AG04449 (cell line): ENCODE data around the gene FOXD2.

Experiments used
- CTCF ChIA-PET: fragments of 350-600 bp; formaldehyde crosslinking; extraction: SDS; loops from one replicate; lab custom pipeline; 2021; ENCODE audit warnings: antibody characterized with exemption; lab: Yijun Ruan, JAX
- POLR2A ChIA-PET: fragments of 400-600, 350-600 bp; formaldehyde crosslinking; extraction: SDS; loops from one replicate; lab custom pipeline; 2020; ENCODE audit warnings: antibody characterized with exemption, inconsistent platforms; lab: Yijun Ruan, JAX
- DNase-seq: peaks from one replicate; pipeline ENCODE4 v3.0.0-alpha.2; 2010; ENCODE audit warnings: low read depth, low spot score
- H3K4me3 ChIP-seq: 2 replicates; pipeline ENCODE4 v1.5.1; 2011; ENCODE audit warnings: low read depth, mild to moderate bottlenecking, control low read depth, low read length
- TF ChIP-seq, protein P1 (sequence below): IDR thresholded peaks from one replicate; pipeline ENCODE4 v1.5.1; 2011; ENCODE audit warnings: mild to moderate bottlenecking, moderate library complexity, low read length, control low read depth, inconsistent platforms; ENCODE audit not compliant: insufficient read depth; ENCODE audit errors: missing control alignments

Gene FOXD2

DNA sequence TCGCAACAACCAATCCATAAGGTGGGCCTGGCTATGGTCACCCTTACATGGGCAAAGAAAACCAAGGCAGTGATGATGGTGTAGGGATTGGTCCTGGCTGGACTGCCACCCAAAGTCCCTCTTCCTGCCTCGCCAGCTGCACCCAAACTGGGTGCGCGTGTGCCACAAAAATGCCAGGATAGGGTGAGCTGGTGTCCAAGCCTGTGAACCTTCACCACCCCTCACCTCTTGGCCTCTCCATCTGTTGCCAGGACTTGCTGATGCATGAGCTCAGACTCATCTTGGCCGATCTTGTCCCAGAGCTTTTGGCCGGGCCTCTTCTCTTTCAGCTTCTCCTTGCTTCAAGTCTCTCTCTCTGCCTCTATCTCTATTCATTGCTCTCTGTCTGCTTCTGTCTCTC is 41.8 kb downstream of the FOXD2 start:
- no peak for DNase-seq
- ChIA-PET POLR2A (no interaction called here), CTCF (no interaction called here)
- no peak overlapping the region for H3K4me3 ChIP-seq
- TF ChIP-seq, protein P1, sequence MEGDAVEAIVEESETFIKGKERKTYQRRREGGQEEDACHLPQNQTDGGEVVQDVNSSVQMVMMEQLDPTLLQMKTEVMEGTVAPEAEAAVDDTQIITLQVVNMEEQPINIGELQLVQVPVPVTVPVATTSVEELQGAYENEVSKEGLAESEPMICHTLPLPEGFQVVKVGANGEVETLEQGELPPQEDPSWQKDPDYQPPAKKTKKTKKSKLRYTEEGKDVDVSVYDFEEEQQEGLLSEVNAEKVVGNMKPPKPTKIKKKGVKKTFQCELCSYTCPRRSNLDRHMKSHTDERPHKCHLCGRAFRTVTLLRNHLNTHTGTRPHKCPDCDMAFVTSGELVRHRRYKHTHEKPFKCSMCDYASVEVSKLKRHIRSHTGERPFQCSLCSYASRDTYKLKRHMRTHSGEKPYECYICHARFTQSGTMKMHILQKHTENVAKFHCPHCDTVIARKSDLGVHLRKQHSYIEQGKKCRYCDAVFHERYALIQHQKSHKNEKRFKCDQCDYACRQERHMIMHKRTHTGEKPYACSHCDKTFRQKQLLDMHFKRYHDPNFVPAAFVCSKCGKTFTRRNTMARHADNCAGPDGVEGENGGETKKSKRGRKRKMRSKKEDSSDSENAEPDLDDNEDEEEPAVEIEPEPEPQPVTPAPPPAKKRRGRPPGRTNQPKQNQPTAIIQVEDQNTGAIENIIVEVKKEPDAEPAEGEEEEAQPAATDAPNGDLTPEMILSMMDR = no peak

DNA sequence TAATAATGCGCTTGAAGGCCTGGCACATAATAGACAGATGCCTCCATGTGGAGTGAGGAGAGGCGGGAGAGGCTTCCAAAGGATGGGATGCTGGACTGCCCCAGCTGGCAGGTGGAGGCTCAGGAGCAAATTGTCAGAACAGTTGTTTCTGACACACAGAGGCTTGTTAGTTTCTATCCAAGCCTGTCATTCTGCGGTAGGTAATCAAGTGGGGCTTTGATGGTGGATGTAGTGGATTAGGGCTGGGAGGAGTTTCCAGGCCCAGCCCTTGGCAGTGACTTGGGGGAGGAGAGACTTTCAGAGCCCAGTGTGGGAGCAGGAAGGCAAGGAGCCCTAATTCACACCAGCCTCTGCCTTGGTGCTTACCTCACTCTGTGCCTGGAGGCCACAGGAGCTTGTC is 44.1 kb downstream of the FOXD2 start:
- no peak overlapping the region for H3K4me3 ChIP-seq
- ChIA-PET POLR2A (no interaction called here), CTCF (no interaction called here)
- TF ChIP-seq, protein P1 = no peak
- DNase-seq = no peak

DNA sequence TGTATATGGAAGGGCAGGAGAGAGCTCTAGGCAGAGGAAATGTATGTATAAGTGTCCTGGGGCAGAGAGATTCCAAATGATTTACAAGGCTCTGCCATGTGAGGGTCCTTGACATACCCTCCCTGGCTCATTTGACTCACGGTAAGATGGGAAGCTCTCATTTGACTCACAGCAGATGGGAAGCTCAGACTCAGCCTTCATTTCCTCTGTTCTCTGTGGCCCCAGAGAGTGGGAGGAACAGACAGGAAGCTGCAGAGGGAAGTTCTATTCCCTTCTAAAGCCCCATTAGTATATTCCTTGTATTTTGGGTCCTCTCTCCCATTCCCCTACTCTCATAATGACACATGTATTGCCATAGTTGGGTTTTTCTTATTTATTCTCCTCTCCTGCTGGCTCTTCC is 44.9 kb downstream of the FOXD2 start:
- no peak for DNase-seq
- CTCF ChIA-PET = no interaction called here
- no peak overlapping the region for H3K4me3 ChIP-seq
- TF ChIP-seq, protein P1 = no peak
- POLR2A ChIA-PET = no interaction called here

DNA sequence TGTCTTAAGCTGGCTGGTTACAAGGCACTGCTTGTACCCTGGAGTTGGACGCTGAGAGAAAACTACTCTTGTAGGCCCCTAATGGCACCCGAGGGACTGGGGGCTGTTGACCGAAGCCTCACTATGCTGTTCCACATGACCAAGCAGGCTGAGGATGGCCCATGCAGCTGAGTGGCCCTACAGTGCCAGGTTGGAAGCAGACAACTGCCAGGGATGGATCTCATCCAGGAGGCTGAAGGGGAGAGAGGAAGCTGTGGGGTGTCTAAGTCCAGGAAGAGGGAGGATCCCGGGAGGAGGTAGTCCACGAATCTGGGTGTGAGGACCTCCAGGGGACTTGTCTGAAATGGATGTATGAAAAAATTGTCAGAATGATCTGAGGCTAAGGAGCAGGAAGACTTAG is 45.8 kb downstream of the FOXD2 start:
- DNase-seq = no peak
- ChIA-PET POLR2A (no interaction called here), CTCF (no interaction called here)
- TF ChIP-seq, protein P1 = no peak
- no peak overlapping the region for H3K4me3 ChIP-seq

DNA sequence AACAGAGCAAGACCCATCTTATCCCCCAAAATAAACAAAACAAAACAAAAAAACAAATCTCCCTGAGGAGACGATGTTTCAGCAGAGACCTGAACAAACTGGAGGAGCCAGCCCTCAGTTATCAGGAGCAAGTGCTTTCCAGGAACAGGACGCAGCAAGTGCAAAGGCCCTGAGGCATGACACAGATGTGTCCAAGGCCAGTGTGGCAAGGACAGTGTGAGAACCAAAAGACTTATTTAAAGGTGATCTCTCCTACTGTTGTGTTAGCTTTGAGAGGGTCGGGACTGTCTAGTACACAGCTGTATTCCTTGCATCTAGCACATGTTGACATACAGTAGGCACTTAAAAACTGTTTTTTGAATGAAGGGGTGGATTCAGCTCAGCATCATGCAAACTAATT is 48.0 kb downstream of the FOXD2 start:
- no peak overlapping the region for H3K4me3 ChIP-seq
- DNase-seq = no peak
- TF ChIP-seq, protein P1 = no peak
- CTCF ChIA-PET = interaction anchor here (0.6 kb wide), 1 partner anchor 84 kb away, joined by 3 read pairs; no protein-coding TSS in a partner anchor
- POLR2A ChIA-PET = no interaction called here

DNA sequence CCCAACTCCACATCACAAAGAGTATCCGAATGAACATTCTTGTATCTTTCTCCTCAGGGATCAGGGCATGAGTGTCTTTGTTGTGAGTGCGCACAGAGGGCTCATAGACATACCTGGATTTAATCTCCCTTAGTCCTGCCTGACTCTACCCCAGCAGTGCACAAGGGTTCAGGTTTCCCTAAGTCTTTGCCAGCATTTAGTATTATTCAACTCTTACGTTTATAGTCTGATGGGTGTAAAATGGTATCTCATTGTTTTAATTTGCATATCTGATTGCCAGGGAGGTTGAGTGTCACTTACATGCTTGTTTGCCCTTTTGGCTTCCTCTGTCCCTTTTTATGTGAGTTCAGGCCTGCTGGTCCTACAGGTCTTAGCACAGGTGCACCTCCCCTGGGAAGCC is 49.5 kb downstream of the FOXD2 start:
- TF ChIP-seq, protein P1 = no peak
- ChIA-PET POLR2A (no interaction called here), CTCF (no interaction called here)
- no peak for DNase-seq
- no peak overlapping the region for H3K4me3 ChIP-seq
